Measurements from ENCODE around the gene ESRRA.
A peak's percentile ranks its signal among the peaks of the same experiment; 100 is the strongest.

ESRRA gene

GRCh38 chr11:64305075-64305690 is at the start of gene ESRRA:
ESRRA (plus strand) TSS chr11:64305524; CDS start chr11:64307180, 1,656 bp downstream.
- Histone ChIP-seq H3K9me3 (ENCODE audit: low read depth, low read length) (no peaks in the 10 kb centered on the region), H3K9ac (ENCODE audit: insufficient read length) (peak within 1 kb of the TSS; percentile 94), H3K27ac (peak within 1 kb of the TSS; percentile 96), H3K36me3 (ENCODE audit: insufficient read depth, low read length) (no peaks in the 10 kb centered on the region), H3K4me3 (peak within 1 kb of the TSS; percentile 99)
- TF ChIP-seq POLR2AphosphoS5 (IDR thresholded peaks at IDR 0.05; ENCODE audit: borderline replicate concordance, low read depth, low read length), result peak; percentile 46; the same call in 1 of the 2 replicates
- no peak for TF ChIP-seq FOXP2 (optimal IDR thresholded peaks at IDR 0.05; ENCODE audit: control extremely low read depth, extremely low read length, insufficient read depth)
- DNase-seq (ENCODE audit: low read depth, low spot score), result peak; percentile 96

DNA sequence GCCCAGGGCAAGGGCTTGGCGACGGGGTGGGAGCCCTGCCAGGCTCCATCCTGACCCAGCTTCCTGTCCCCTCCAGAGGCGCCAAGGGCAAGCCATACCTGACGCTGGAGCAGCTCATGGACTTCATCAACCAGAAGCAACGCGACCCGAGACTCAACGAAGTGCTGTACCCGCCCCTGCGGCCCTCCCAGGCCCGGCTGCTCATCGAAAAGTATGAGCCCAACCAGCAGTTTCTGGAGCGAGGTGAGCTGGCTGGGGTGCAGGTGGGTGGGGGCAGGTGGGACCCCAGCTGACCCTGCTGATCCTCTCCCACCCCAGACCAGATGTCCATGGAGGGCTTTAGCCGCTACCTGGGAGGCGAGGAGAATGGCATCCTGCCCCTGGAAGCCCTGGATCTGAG is 49.0 kb upstream of the ESRRA start:
- peaks cover 31% of the 10 kb centered on the region; the same call in 1 of the 2 replicates for H3K36me3 ChIP-seq (ENCODE audit: insufficient read depth, low read length)
- no peak for DNase-seq (ENCODE audit: low read depth, low spot score)
- no peak overlapping the region for H3K4me3 ChIP-seq
- H3K27ac ChIP-seq, result no peak overlapping the region
- no peaks in the 10 kb centered on the region for H3K9me3 ChIP-seq (ENCODE audit: low read depth, low read length)
- TF ChIP-seq FOXP2 (optimal IDR thresholded peaks at IDR 0.05; ENCODE audit: control extremely low read depth, extremely low read length, insufficient read depth) (no peak), EZH2 (IDR thresholded peaks at IDR 0.05) (no peak), POLR2AphosphoS5 (IDR thresholded peaks at IDR 0.05; ENCODE audit: borderline replicate concordance, low read depth, low read length) (no peak)
- no peak overlapping the region for H3K9ac ChIP-seq (ENCODE audit: insufficient read length)

- Histone ChIP-seq H3K9me3 (ENCODE audit: low read depth, low read length) (no peaks in the 10 kb centered on the region), H3K4me3 (no peak overlapping the region), H3K27ac (no peak overlapping the region), H3K36me3 (ENCODE audit: insufficient read depth, low read length) (peaks cover 43% of the 10 kb centered on the region; the same call in 1 of the 2 replicates), H3K9ac (ENCODE audit: insufficient read length) (no peak overlapping the region)
- TF ChIP-seq FOXP2 (optimal IDR thresholded peaks at IDR 0.05; ENCODE audit: control extremely low read depth, extremely low read length, insufficient read depth), result no peak
- TF ChIP-seq POLR2AphosphoS5 (IDR thresholded peaks at IDR 0.05; ENCODE audit: borderline replicate concordance, low read depth, low read length), result no peak
- DNase-seq (ENCODE audit: low read depth, low spot score), result no peak
These were observed 47.0 kb upstream of the ESRRA start for GRCh38 chr11:64258356-64258755.

DNA sequence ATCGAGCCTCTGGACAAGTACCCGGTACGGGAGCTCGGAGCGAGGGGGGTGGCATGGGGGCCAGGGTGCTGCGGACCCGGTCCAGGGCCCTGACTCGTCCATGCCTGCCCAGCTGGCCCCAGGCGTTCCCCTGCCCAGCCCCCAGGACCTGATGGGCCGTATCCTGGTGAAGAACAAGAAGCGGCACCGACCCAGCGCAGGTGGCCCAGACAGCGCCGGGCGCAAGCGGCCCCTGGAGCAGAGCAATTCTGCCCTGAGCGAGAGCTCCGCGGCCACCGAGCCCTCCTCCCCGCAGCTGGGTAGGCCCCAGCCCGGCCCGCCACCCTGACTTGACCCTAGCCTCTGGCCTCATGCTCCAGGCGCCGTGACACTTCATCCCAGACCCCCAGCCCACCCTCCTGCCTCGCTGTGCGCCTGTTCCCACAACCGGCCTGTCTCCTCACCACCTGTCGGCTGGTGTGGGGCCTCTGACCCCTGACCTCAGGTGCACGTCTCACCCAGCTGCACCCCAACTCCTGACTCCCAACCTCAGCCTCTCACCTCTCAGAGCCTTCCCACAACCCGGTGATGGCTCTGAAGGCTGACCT is 46.3 kb upstream of the ESRRA start:
- H3K36me3 ChIP-seq (ENCODE audit: insufficient read depth, low read length), result peaks cover 50% of the 10 kb centered on the region; the same call in 1 of the 2 replicates
- H3K9ac ChIP-seq (ENCODE audit: insufficient read length), result no peak overlapping the region
- no peak overlapping the region for H3K4me3 ChIP-seq
- TF ChIP-seq FOXP2 (optimal IDR thresholded peaks at IDR 0.05; ENCODE audit: control extremely low read depth, extremely low read length, insufficient read depth) (no peak), POLR2AphosphoS5 (IDR thresholded peaks at IDR 0.05; ENCODE audit: borderline replicate concordance, low read depth, low read length) (no peak)
- H3K9me3 ChIP-seq (ENCODE audit: low read depth, low read length), result no peaks in the 10 kb centered on the region
- no peak overlapping the region for H3K27ac ChIP-seq
- no peak for DNase-seq (ENCODE audit: low read depth, low spot score)

DNA sequence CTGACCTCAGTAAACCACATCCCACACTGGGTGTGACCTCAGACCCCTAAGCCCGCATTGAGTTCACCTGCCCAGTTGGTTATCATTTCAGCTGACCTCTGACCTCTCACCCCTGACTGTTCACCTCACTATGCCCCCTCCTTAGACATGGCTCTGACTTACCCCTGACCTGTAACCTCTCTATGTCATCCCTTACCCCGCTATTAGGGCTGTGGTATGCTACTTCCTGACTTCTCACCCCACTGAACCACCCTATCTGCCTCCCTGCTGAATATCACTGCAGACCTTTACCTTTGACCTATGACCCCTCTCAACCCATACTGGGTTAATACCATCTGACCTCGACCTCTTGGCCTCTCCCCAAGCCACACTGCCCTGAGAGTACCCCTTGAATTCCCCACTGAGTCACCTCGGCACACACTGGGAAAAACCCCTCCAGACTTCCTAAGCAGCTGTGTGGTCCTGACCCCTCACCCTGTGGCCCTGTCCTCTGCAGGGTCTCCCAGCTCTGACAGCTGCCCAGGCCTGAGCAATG is 45.7 kb upstream of the ESRRA start:
- no peak for DNase-seq (ENCODE audit: low read depth, low spot score)
- TF ChIP-seq EZH2 (IDR thresholded peaks at IDR 0.05) (no peak), FOXP2 (optimal IDR thresholded peaks at IDR 0.05; ENCODE audit: control extremely low read depth, extremely low read length, insufficient read depth) (no peak), POLR2AphosphoS5 (IDR thresholded peaks at IDR 0.05; ENCODE audit: borderline replicate concordance, low read depth, low read length) (no peak)
- H3K27ac ChIP-seq, result no peak overlapping the region

GRCh38 chr11:64260147-64260708 is 45.1 kb upstream of the ESRRA start:
- no peaks in the 10 kb centered on the region for H3K9me3 ChIP-seq (ENCODE audit: low read depth, low read length)
- H3K27ac ChIP-seq, result no peak overlapping the region
- no peak for DNase-seq (ENCODE audit: low read depth, low spot score)
- H3K4me3 ChIP-seq, result no peak overlapping the region
- H3K36me3 ChIP-seq (ENCODE audit: insufficient read depth, low read length), result peaks cover 49% of the 10 kb centered on the region; the same call in 1 of the 2 replicates
- H3K9ac ChIP-seq (ENCODE audit: insufficient read length), result no peak overlapping the region
- TF ChIP-seq EZH2 (IDR thresholded peaks at IDR 0.05) (no peak), POLR2AphosphoS5 (IDR thresholded peaks at IDR 0.05; ENCODE audit: borderline replicate concordance, low read depth, low read length) (no peak), FOXP2 (optimal IDR thresholded peaks at IDR 0.05; ENCODE audit: control extremely low read depth, extremely low read length, insufficient read depth) (no peak)

More for the DNA sequence above, 45.7 kb upstream of the ESRRA start:
- no peak overlapping the region for H3K4me3 ChIP-seq
- peaks cover 51% of the 10 kb centered on the region; the same call in 1 of the 2 replicates for H3K36me3 ChIP-seq (ENCODE audit: insufficient read depth, low read length)
- no peak overlapping the region for H3K9ac ChIP-seq (ENCODE audit: insufficient read length)
- H3K9me3 ChIP-seq (ENCODE audit: low read depth, low read length), result no peaks in the 10 kb centered on the region

GRCh38 chr11:64261556-64262080 is 43.7 kb upstream of the ESRRA start:
- Histone ChIP-seq H3K9me3 (ENCODE audit: low read depth, low read length) (no peaks in the 10 kb centered on the region), H3K4me3 (no peak overlapping the region), H3K9ac (ENCODE audit: insufficient read length) (no peak overlapping the region), H3K36me3 (ENCODE audit: insufficient read depth, low read length) (peaks cover 40% of the 10 kb centered on the region; the same call in 1 of the 2 replicates), H3K27ac (no peak overlapping the region)
- no peak for DNase-seq (ENCODE audit: low read depth, low spot score)
- no peak for TF ChIP-seq POLR2AphosphoS5 (IDR thresholded peaks at IDR 0.05; ENCODE audit: borderline replicate concordance, low read depth, low read length)
- TF ChIP-seq FOXP2 (optimal IDR thresholded peaks at IDR 0.05; ENCODE audit: control extremely low read depth, extremely low read length, insufficient read depth), result no peak
- no peak for TF ChIP-seq EZH2 (IDR thresholded peaks at IDR 0.05)
